ENCODE data around the gene SLC1A7.

GRCh38 chr1:53075761-53076163 lies 66.7 kb downstream of the SLC1A7 start:
- no peak for TF ChIP-seq CTCF (IDR thresholded peaks at IDR 0.05)
- no peak for TF ChIP-seq POLR2A (IDR thresholded peaks at IDR 0.05)

Data from uterus (tissue), 2 donors.